Suprapubic skin (tissue), 4 donors: ENCODE measurements around the gene STYXL1. TPM values are rescaled to one million over a fixed set of nuclear protein-coding genes. Genes with fewer than 3 reads are reported as not detected.
"Not testable (repeated sequence)": the region's sequence is repeated elsewhere in the genome, so short reads cannot be mapped to it uniquely, and the experiment has no call there.

ENCODE experiments used
- DNase-seq, 2 donors: peaks; one replicate each; pipeline ENCODE4 v3.0.0-alpha.2; 2019; ENCODE audit warnings: low spot score in 2 of 2
- H3K27ac ChIP-seq: fragments of 200-600 bp; sonication (generic); one replicate; pipeline ENCODE4 v1.5.1; 2019
- H3K27me3 ChIP-seq: fragments of 200-600 bp; sonication (generic); one replicate; pipeline ENCODE4 v1.5.1; 2019
- H3K36me3 ChIP-seq: fragments of 200-600 bp; sonication (generic); one replicate; pipeline ENCODE4 v1.5.1; 2019
- H3K4me1 ChIP-seq: fragments of 200-600 bp; sonication (generic); one replicate; pipeline ENCODE4 v1.5.1; 2019
- H3K4me3 ChIP-seq: fragments of 200-600 bp; sonication (generic); one replicate; pipeline ENCODE4 v1.5.1; 2019; ENCODE audit warnings: mild to moderate bottlenecking
- H3K9me3 ChIP-seq: fragments of 200-600 bp; sonication (generic); one replicate; pipeline ENCODE4 v1.5.1; 2019
- CTCF ChIP-seq, 2 donors: fragments of 200-600 bp in 1 of 2; fragments of 450-650 bp in 1 of 2; sonication (generic) in 1 of 2; IDR thresholded peaks; one replicate each; pipeline ENCODE4 v1.5.1; 2016 to 2019; ENCODE audit warnings: antibody characterized with exemption in 2 of 2, mild to moderate bottlenecking in 1 of 2, moderate library complexity in 1 of 2
- EP300 ChIP-seq: sonication (generic); formaldehyde crosslinking; IDR thresholded peaks from one replicate; pipeline ENCODE4 v1.6.1; 2017; ENCODE audit warnings: antibody characterized with exemption
- POLR2A ChIP-seq, 2 donors: fragments of 450-650 bp; IDR thresholded peaks; one replicate each; pipeline ENCODE4 v1.6.1; 2017; ENCODE audit warnings: antibody characterized with exemption in 2 of 2, mild to moderate bottlenecking in 2 of 2, moderate library complexity in 2 of 2
- POLR2AphosphoS5 ChIP-seq, 3 donors: sonication (generic); formaldehyde crosslinking; IDR thresholded peaks; one replicate each; pipeline ENCODE4 v1.6.1; 2017; ENCODE audit warnings: antibody characterized with exemption in 3 of 3
- whole genome bisulfite sequencing: methylation state at CpG from one replicate; pipeline ENCODE4 v1.1.5; 2018; 5-methylcytosine and 5-hydroxymethylcytosine counted together
- total RNA-seq, 4 donors: library from RNA; depleted of rRNA; stranded (reverse); fragments of >200 nt; gene quantifications; one replicate each; pipeline ENCODE4 v1.1.0, GENCODE V29; 2016

STYXL1 gene
- total RNA-seq, 4 donors from 2014 or later = 8.8 to 59.5 (median 41.2) TPM

GRCh38 chr7:76089865-76090475 is 42.2 kb upstream of the STYXL1 start:
- H3K4me1 ChIP-seq = peaks cover 9% of the 10 kb centered on the region
- no peaks in the 10 kb centered on the region for H3K27me3 ChIP-seq
- H3K4me3 ChIP-seq = no peak overlapping the region
- WGBS = 65% methylated on average over 10 of the region's 10 CpGs
- TF ChIP-seq POLR2A (IDR thresholded peaks at IDR 0.05) (no peak), CTCF (IDR thresholded peaks at IDR 0.05) (no peak), EP300 (no peak), POLR2AphosphoS5 (IDR thresholded peaks at IDR 0.05) (no peak)
- H3K36me3 ChIP-seq = no peaks in the 10 kb centered on the region
- DNase-seq = no peak
- no peaks in the 10 kb centered on the region for H3K9me3 ChIP-seq
- no peak overlapping the region for H3K27ac ChIP-seq

- not testable (repeated sequence) for H3K4me1 ChIP-seq, H3K4me3 ChIP-seq, H3K36me3 ChIP-seq, H3K9me3 ChIP-seq, H3K27ac ChIP-seq, DNase-seq, H3K27me3 ChIP-seq
- 36% methylated on average over 5 of the region's 5 CpGs for WGBS
Observed at GRCh38 chr7:76087362-76087791, 39.6 kb upstream of the STYXL1 start.

- no peaks in the 10 kb centered on the region for H3K27me3 ChIP-seq
- H3K9me3 ChIP-seq = no peaks in the 10 kb centered on the region
- H3K27ac ChIP-seq = no peak overlapping the region
- H3K4me1 ChIP-seq = peaks cover 9% of the 10 kb centered on the region
- peak in 1 of 2 donors; percentile 31 for DNase-seq
- TF ChIP-seq POLR2A (IDR thresholded peaks at IDR 0.05) = no peak
- no peak for TF ChIP-seq POLR2AphosphoS5 (IDR thresholded peaks at IDR 0.05)
- TF ChIP-seq EP300 = no peak
- TF ChIP-seq CTCF (IDR thresholded peaks at IDR 0.05) = no peak
- no peak overlapping the region for H3K4me3 ChIP-seq
- WGBS = 91% methylated on average over 4 of the region's 4 CpGs
- no peaks in the 10 kb centered on the region for H3K36me3 ChIP-seq
Observed at GRCh38 chr7:76086070-76086469, 38.3 kb upstream of the STYXL1 start.

- not testable (repeated sequence) for H3K27ac ChIP-seq, H3K27me3 ChIP-seq, H3K4me1 ChIP-seq, H3K36me3 ChIP-seq, H3K9me3 ChIP-seq, H3K4me3 ChIP-seq, DNase-seq
- 85% methylated on average over 2 of the region's 2 CpGs for WGBS
Observed at GRCh38 chr7:76084115-76084514, 36.3 kb upstream of the STYXL1 start.

GRCh38 chr7:76080204-76080603 is 32.4 kb upstream of the STYXL1 start:
- Histone ChIP-seq H3K9me3 (no peaks in the 10 kb centered on the region), H3K4me3 (no peak overlapping the region), H3K36me3 (no peaks in the 10 kb centered on the region), H3K27me3 (no peaks in the 10 kb centered on the region), H3K27ac (no peak overlapping the region), H3K4me1 (no peaks in the 10 kb centered on the region)
- no peak for DNase-seq
- no peak for TF ChIP-seq POLR2A (IDR thresholded peaks at IDR 0.05)
- TF ChIP-seq EP300 = no peak
- TF ChIP-seq POLR2AphosphoS5 (IDR thresholded peaks at IDR 0.05) = no peak
- no peak for TF ChIP-seq CTCF (IDR thresholded peaks at IDR 0.05)
- 72% methylated on average over 5 of the region's 5 CpGs for WGBS

GRCh38 chr7:76077435-76077834 is 29.6 kb upstream of the STYXL1 start:
- Histone ChIP-seq H3K27me3 (no peaks in the 10 kb centered on the region), H3K36me3 (no peaks in the 10 kb centered on the region), H3K27ac (no peak overlapping the region), H3K4me1 (no peaks in the 10 kb centered on the region), H3K9me3 (no peaks in the 10 kb centered on the region), H3K4me3 (no peak overlapping the region)
- 35% methylated on average over 3 of the region's 3 CpGs for WGBS
- DNase-seq = no peak
- TF ChIP-seq POLR2A (IDR thresholded peaks at IDR 0.05) (no peak), CTCF (IDR thresholded peaks at IDR 0.05) (no peak), EP300 (no peak), POLR2AphosphoS5 (IDR thresholded peaks at IDR 0.05) (no peak)
